Breast epithelium (tissue), 3 donors: Measurements from ENCODE around the gene MINPP1.

Source experiments
- CTCF ChIP-seq, 3 donors: fragments of 450-650 bp; IDR thresholded peaks; one replicate each; pipeline ENCODE4 v1.5.1; 2016 to 2017; ENCODE audit warnings: antibody characterized with exemption in 3 of 3, mild to moderate bottlenecking in 3 of 3, moderate library complexity in 3 of 3
- POLR2A ChIP-seq: fragments of 450-650 bp; IDR thresholded peaks from one replicate; pipeline ENCODE4 v1.6.1; 2016; ENCODE audit warnings: antibody characterized with exemption, mild to moderate bottlenecking, moderate library complexity
- POLR2AphosphoS5 ChIP-seq, 3 donors: sonication (generic); formaldehyde crosslinking; IDR thresholded peaks; one replicate each; pipeline ENCODE4 v1.6.1; 2017; ENCODE audit warnings: antibody characterized with exemption in 3 of 3

DNA sequence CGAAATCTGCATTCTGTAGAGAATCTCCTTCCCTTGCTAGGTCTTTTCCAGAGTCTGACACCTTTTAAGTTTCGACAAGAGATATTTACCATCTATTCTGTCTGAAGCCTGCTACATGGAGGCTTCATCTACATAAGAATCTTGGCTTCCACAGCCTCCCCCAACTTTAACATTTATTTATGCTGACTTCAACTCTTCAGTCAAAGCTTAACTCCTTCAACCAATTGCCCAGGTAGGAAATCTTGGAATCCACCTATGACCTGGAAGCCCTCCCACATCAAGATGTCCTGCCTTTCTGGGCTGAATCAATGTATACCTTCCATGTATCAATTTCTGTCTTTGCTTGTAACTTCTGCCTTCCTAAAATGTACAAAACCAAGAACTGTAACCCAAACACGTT lies 54.7 kb downstream of the MINPP1 start:
- no peak for TF ChIP-seq CTCF (IDR thresholded peaks at IDR 0.05)
- TF ChIP-seq POLR2A: no peak
- no peak for TF ChIP-seq POLR2AphosphoS5 (IDR thresholded peaks at IDR 0.05)
